Type B pancreatic cell (in vitro differentiated cells): ENCODE data around the gene SLC44A1. TPM values are rescaled to one million over a fixed set of nuclear protein-coding genes. Genes with fewer than 3 reads are reported as not detected.

Experiments used
- DNase-seq: peaks from one replicate; pipeline ENCODE4 v3.0.0; 2021; ENCODE audit warnings: mixed read lengths; ENCODE audit not compliant: unreplicated experiment; ENCODE audit errors: extremely low spot score
- H3K27ac Mint-ChIP-seq: 2 replicates; pipeline ENCODE4 v1.8.0; 2021; ENCODE audit warnings: mild to moderate bottlenecking, mixed read lengths
- H3K27me3 Mint-ChIP-seq: 2 replicates; pipeline ENCODE4 v1.8.0; 2021; ENCODE audit warnings: mixed read lengths
- H3K36me3 Mint-ChIP-seq: 2 replicates; pipeline ENCODE4 v1.8.0; 2021; ENCODE audit warnings: mixed read lengths
- H3K4me1 Mint-ChIP-seq: one replicate; pipeline ENCODE4 v1.8.0; 2021; ENCODE audit warnings: mixed read lengths; ENCODE audit not compliant: unreplicated experiment
- H3K4me3 Mint-ChIP-seq: 2 replicates; pipeline ENCODE4 v1.8.0; 2021; ENCODE audit warnings: mild to moderate bottlenecking, mixed read lengths
- H3K9me3 Mint-ChIP-seq: 2 replicates; pipeline ENCODE4 v1.8.0; 2021; ENCODE audit warnings: mixed read lengths
- total RNA-seq: library from RNA; stranded (reverse); gene quantifications from 2 replicates; pipeline ENCODE4 v1.2.1, GENCODE V29; 2021; ENCODE audit warnings: low replicate concordance
- TF ChIP-seq, protein P1 (sequence below): fragments of 200-600 bp; sonication (generic); conservative IDR thresholded peaks from 2 replicates; pipeline ENCODE4 v1.5.0; 2021; ENCODE audit warnings: antibody characterized with exemption, mild to moderate bottlenecking

The SLC44A1 gene
- total RNA-seq, 1 donor from 2014 or later: 47.2 TPM

DNA sequence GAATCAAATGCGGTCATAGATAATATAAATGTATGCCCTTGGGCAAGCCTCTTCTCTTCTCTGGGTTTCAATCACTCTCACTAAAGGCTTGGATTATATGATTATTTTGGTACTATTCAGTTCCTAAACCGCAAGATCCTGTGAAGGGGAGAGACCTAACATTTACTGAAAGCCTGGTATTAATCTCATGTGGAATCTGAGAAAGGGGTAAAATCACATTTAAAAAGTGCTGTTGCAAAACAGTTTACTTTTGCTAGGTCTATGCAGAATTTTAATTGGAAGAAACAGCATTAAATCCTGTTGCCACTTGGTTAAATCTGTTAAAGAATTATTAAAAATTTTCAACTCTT is 50.7 kb downstream of the SLC44A1 start:
- Mint-ChIP-seq H3K4me1 (peaks cover 43% of the 10 kb centered on the region), H3K4me3 (peak overlapping the region; percentile 55), H3K36me3 (peaks cover 12% of the 10 kb centered on the region), H3K9me3 (no peaks in the 10 kb centered on the region), H3K27ac (peak overlapping the region; percentile 89), H3K27me3 (no peaks in the 10 kb centered on the region)
- TF ChIP-seq, protein P1, sequence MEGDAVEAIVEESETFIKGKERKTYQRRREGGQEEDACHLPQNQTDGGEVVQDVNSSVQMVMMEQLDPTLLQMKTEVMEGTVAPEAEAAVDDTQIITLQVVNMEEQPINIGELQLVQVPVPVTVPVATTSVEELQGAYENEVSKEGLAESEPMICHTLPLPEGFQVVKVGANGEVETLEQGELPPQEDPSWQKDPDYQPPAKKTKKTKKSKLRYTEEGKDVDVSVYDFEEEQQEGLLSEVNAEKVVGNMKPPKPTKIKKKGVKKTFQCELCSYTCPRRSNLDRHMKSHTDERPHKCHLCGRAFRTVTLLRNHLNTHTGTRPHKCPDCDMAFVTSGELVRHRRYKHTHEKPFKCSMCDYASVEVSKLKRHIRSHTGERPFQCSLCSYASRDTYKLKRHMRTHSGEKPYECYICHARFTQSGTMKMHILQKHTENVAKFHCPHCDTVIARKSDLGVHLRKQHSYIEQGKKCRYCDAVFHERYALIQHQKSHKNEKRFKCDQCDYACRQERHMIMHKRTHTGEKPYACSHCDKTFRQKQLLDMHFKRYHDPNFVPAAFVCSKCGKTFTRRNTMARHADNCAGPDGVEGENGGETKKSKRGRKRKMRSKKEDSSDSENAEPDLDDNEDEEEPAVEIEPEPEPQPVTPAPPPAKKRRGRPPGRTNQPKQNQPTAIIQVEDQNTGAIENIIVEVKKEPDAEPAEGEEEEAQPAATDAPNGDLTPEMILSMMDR: no peak
- DNase-seq: no peak

DNA sequence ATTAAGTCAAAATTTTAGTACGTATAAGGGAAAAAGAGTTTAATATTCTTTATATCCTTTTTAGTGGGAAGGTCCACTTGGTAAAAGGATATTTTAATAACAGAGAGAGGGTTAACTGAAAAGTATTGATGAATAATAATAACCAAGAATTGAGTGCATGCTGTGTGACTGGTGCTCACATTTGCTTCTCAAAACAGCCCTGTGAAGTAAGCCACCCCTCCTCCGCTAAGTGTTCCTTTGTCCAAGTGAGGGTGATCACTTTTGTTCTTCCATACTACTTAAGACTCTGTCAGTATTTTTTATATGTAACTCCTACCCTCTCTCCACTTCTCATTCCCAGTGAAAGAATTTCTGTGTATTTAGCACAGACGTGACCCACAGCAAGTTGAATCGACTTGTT is 51.5 kb downstream of the SLC44A1 start:
- H3K4me1 Mint-ChIP-seq: peaks cover 36% of the 10 kb centered on the region
- H3K27ac Mint-ChIP-seq: peak overlapping the region; percentile 94
- H3K9me3 Mint-ChIP-seq: no peaks in the 10 kb centered on the region
- TF ChIP-seq, protein P1: no peak
- no peak overlapping the region for H3K4me3 Mint-ChIP-seq
- DNase-seq: no peak
- peaks cover 15% of the 10 kb centered on the region for H3K36me3 Mint-ChIP-seq
- H3K27me3 Mint-ChIP-seq: no peaks in the 10 kb centered on the region

DNA sequence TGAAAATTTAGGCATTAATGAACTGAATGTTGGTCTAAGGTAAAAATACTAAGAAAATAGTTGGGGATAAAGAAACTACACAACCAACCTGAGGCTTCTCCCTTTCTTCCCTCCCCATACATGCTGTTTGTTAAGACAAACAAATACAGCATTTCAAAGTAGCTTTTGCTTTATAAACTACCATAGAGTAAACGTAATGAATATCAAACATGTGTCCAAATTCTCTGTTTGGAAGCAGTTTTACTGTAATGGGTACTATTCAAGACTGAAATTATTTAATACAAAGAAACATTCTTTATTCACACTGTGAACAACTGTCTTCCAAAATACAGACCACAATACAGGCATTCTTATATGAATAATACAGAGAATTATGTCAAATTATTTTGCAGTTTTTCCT is 52.0 kb downstream of the SLC44A1 start:
- no peak for DNase-seq

DNA sequence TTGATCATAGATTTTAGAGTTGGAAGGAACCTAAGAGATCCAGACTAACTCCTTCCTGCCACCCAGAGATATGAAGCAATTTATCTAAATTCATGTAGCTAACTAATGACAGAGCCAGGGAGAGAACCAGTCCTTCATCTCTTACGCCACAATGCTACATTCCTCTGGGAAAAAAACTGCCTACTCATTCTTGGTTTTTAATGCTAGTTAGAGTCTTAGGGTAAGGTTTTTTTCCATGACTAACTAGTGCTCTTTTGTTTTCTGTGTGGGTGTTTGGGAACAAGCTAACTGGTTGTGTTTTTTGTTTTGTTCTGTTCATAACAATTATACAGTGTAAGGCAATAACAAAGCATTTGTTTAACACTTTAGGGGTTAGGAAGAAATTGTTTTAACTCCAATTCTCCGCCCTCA is 52.4 kb downstream of the SLC44A1 start:
- no peak for DNase-seq
- TF ChIP-seq, protein P1: no peak
- Mint-ChIP-seq H3K27me3 (no peaks in the 10 kb centered on the region), H3K27ac (peak overlapping the region; percentile 94), H3K36me3 (peaks cover 15% of the 10 kb centered on the region), H3K4me3 (peak overlapping the region; percentile 34), H3K9me3 (no peaks in the 10 kb centered on the region), H3K4me1 (peaks cover 27% of the 10 kb centered on the region)

More for the DNA sequence above, 52.0 kb downstream of the SLC44A1 start:
- H3K4me1 Mint-ChIP-seq: peaks cover 31% of the 10 kb centered on the region
- peaks cover 15% of the 10 kb centered on the region for H3K36me3 Mint-ChIP-seq
- peak overlapping the region; percentile 94 for H3K27ac Mint-ChIP-seq
- H3K27me3 Mint-ChIP-seq: no peaks in the 10 kb centered on the region
- H3K9me3 Mint-ChIP-seq: no peaks in the 10 kb centered on the region
- TF ChIP-seq, protein P1: no peak
- H3K4me3 Mint-ChIP-seq: peak overlapping the region; percentile 34

DNA sequence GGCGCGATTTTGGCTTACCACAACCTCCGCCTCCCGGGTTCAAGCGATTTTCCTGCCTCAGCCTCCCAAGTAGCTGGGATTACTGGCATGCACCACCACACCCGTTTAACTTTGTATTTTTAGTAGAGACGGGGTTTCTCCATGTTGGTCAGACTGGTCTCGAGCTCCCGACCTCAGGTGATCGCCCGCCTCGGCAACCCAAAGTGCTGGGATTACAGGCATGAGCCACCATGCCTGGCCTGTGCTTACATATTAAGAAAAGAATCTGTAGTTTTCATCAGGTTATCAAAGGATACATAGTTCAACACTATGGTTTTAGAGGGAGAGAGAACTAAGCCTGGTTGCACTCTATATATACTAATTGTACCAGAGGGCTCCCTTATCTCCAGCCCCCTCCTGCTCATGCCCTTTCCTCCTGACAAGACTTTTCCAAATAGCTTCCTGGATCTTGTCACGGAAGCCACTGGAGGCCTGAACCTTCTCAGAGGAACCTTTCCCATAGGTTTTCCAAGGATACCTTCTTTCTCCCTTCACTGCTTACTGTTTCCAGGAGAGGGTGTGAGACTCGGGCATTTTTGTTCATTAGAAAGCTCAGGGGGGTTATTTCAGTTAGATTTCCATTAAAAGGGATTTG is 53.1 kb downstream of the SLC44A1 start:
- Mint-ChIP-seq H3K4me3 (no peak overlapping the region), H3K27me3 (no peaks in the 10 kb centered on the region), H3K9me3 (no peaks in the 10 kb centered on the region), H3K27ac (peak overlapping the region; percentile 94), H3K36me3 (peaks cover 16% of the 10 kb centered on the region), H3K4me1 (peaks cover 26% of the 10 kb centered on the region)
- DNase-seq: no peak
- TF ChIP-seq, protein P1: no peak
